ENCODE data around the gene TSPAN33. TPM values are rescaled to one million over a fixed set of nuclear protein-coding genes. Genes with fewer than 3 reads are reported as not detected.

The TSPAN33 gene
- total and polyA plus RNA-seq, 2 of the 13 experiments (the other 11 are each of a cell fraction or from before 2014, with no cell fraction given), result 15.3 to 16.5 TPM

- TF ChIP-seq ZBTB40 (IDR thresholded peaks at IDR 0.05) (no peak), ZBTB40 (CRISPR knock-in tag; IDR thresholded peaks at IDR 0.05) (no peak), RAD51 (IDR thresholded peaks at IDR 0.05; ENCODE audit: borderline replicate concordance) (no peak), ZNF552 (CRISPR knock-in tag; IDR thresholded peaks at IDR 0.05; ENCODE audit: borderline replicate concordance) (no peak), NFE2L1 (CRISPR knock-in tag; IDR thresholded peaks at IDR 0.05; ENCODE audit: borderline replicate concordance) (no peak), SOX13 (IDR thresholded peaks at IDR 0.05) (no peak), SOX13 (CRISPR knock-in tag; conservative IDR thresholded peaks at IDR 0.05 in 1 of 2, IDR thresholded peaks at IDR 0.05 in 1 of 2) (0 out of 4 replicates have a peak, but pooled peaks of 1 of the 2 experiments have one; percentile 9), PHF8 (CRISPR knock-in tag; IDR thresholded peaks at IDR 0.05) (no peak), HNRNPH1 (optimal IDR thresholded peaks at IDR 0.05; ENCODE audit: low read depth, low read length) (no peak), NR3C1 (CRISPR knock-in tag; IDR thresholded peaks at IDR 0.05) (no peak), ATF4 (CRISPR knock-in tag; IDR thresholded peaks at IDR 0.05) (no peak), ZNF281 (CRISPR knock-in tag; IDR thresholded peaks at IDR 0.05; ENCODE audit: borderline replicate concordance) (no peak), HHEX (CRISPR knock-in tag; IDR thresholded peaks at IDR 0.05) (no peak), ZNF883 (CRISPR knock-in tag; IDR thresholded peaks at IDR 0.05; ENCODE audit: not compliant biosample characterization) (no peak), HNF1B (CRISPR knock-in tag; IDR thresholded peaks at IDR 0.05) (no peak)
Observed at GRCh38 chr7:129144095-129144833, at the start of gene TSPAN33 (continued).

Measured in HepG2 (cell line).